ENCODE data around the gene HNRNPM.
A peak's percentile ranks its signal among the peaks of the same experiment; 100 is the strongest.

The HNRNPM gene

GRCh38 chr19:8503510-8503909, 58.7 kb downstream of the HNRNPM start:
- POLR2A ChIA-PET = no interaction called here
- no peak for DNase-seq (ENCODE audit: extremely low spot score)

GRCh38 chr19:8504171-8504570, 59.4 kb downstream of the HNRNPM start:
- POLR2A ChIA-PET = interaction anchor here (2.8 kb wide), 1 partner anchor 10 kb away, joined by 32 read pairs; the partner anchor contains the start of gene ZNF414
- no peak for TF ChIP-seq SP1 (IDR thresholded peaks at IDR 0.05)
- no peak for TF ChIP-seq SUZ12 (IDR thresholded peaks at IDR 0.05)
- no peak for TF ChIP-seq NFRKB (IDR thresholded peaks at IDR 0.05)
- TF ChIP-seq FOXM1 (IDR thresholded peaks at IDR 0.05; ENCODE audit: borderline replicate concordance) = no peak
- no peak for TF ChIP-seq BHLHE40 (IDR thresholded peaks at IDR 0.05; ENCODE audit: borderline replicate concordance)
- TF ChIP-seq FOXK2 (IDR thresholded peaks at IDR 0.05) = no peak
- TF ChIP-seq ARNT (IDR thresholded peaks at IDR 0.05) = no peak
- TF ChIP-seq L3MBTL2 (conservative IDR thresholded peaks at IDR 0.05) = no peak
- no peak for DNase-seq (ENCODE audit: extremely low spot score)
- CTCF ChIA-PET = no interaction called here

More at GRCh38 chr19:8503510-8503909, 58.7 kb downstream of the HNRNPM start:
- TF ChIP-seq NFRKB (IDR thresholded peaks at IDR 0.05) = no peak
- TF ChIP-seq SP1 (IDR thresholded peaks at IDR 0.05) = no peak
- no peak for TF ChIP-seq CTBP1 (IDR thresholded peaks at IDR 0.05; ENCODE audit: borderline replicate concordance)
- TF ChIP-seq BHLHE40 (IDR thresholded peaks at IDR 0.05; ENCODE audit: borderline replicate concordance) = no peak
- no peak for TF ChIP-seq FOXM1 (IDR thresholded peaks at IDR 0.05; ENCODE audit: borderline replicate concordance)
- no peak for TF ChIP-seq TARDBP (IDR thresholded peaks at IDR 0.05)
- no peak for TF ChIP-seq ELF4 (IDR thresholded peaks at IDR 0.05)
- no peak for TF ChIP-seq LEF1 (IDR thresholded peaks at IDR 0.05; ENCODE audit: borderline replicate concordance)
- TF ChIP-seq ZNF384 (IDR thresholded peaks at IDR 0.05) = no peak
- TF ChIP-seq FOXK2 (IDR thresholded peaks at IDR 0.05) = no peak
- TF ChIP-seq L3MBTL2 (conservative IDR thresholded peaks at IDR 0.05) = no peak
- TF ChIP-seq PKNOX1 (IDR thresholded peaks at IDR 0.05) = no peak
- no peak for TF ChIP-seq ARNT (IDR thresholded peaks at IDR 0.05)
- no peak for TF ChIP-seq SUZ12 (IDR thresholded peaks at IDR 0.05)
- no peak for TF ChIP-seq HDGF (IDR thresholded peaks at IDR 0.05; ENCODE audit: borderline replicate concordance)
- TF ChIP-seq FOXA1 (IDR thresholded peaks at IDR 0.05) = no peak
- CTCF ChIA-PET = interaction anchor here (0.6 kb wide), 1 partner anchor 97 kb away, joined by 3 read pairs; no protein-coding TSS in a partner anchor

DNA sequence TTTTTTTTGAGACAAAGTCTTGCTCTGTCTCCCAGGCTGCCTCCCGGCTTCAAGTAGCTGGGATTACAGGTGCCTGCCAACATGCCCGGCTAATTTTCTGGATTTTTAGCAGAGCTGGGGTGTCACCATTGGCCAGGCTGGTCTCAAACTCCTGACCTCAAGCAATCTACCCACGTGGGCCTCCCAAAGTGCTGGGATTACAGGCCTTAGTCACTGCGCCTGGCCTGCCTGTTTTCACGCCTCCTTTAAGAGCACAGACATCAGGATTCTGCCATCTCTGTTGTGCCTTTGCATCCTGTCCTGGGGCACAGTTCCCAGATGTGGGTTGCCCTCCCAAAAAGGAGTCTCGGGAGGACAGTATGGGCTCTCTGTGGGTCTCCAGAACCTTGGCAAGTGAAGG, 60.1 kb downstream of the HNRNPM start:
- TF ChIP-seq HDGF (IDR thresholded peaks at IDR 0.05; ENCODE audit: borderline replicate concordance) = no peak
- TF ChIP-seq TARDBP (IDR thresholded peaks at IDR 0.05) = no peak
- no peak for TF ChIP-seq FOXM1 (IDR thresholded peaks at IDR 0.05; ENCODE audit: borderline replicate concordance)
- TF ChIP-seq NFRKB (IDR thresholded peaks at IDR 0.05) = no peak
- DNase-seq (ENCODE audit: extremely low spot score) = no peak
- CTCF ChIA-PET = interaction anchor here (0.7 to 1.2 kb wide), 3 partner anchors 11 to 92 kb away, joined by 3 to 4 read pairs (median 4); partner anchors contain the start of gene MARCHF2
- POLR2A ChIA-PET = interaction anchor here (0.9 to 2.8 kb wide), 5 partner anchors 9 to 152 kb away, joined by 3 to 32 read pairs (median 3); partner anchors contain the start of gene ZNF414

DNA sequence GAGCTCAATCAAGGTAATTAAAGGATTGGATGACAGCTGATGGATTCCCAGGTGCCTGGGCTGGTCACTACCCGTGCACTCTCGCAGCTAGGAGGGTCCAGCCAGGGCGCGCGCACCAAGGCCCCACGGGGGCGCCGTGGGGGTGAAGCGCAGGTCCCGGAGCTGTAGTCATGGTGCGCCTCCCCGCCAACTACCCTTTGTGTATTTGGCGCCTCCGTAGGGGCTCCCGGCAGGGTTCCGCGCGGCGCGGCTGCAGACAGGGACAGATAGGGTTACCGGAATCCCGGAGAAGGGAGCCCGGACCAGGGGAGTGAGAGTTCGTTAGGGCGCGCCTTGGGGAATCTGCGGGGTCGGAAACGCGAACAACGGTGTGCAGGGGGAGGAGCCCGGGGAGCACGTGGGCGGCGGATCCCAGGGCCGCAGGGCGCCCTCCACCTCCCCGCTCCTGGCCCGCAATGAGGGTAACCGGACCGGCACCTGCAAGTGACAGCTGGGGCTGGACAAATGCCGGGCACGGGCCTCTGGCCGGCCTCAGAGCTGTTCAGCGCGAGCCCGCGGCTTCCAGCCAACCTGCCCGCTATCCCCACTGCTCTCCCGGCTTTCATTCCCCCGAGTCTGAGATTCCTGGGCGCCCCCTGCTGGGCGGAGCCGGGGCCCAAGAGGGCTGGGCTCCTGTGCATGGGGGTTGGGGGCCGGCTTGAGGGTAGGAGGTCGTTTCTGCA, 61.1 kb downstream of the HNRNPM start:
- DNase-seq (ENCODE audit: extremely low spot score) = peak; percentile 80
- TF ChIP-seq L3MBTL2 (conservative IDR thresholded peaks at IDR 0.05) (peak; percentile 84), ELF4 (IDR thresholded peaks at IDR 0.05) (no peak)
- ChIA-PET POLR2A (interaction anchor here (0.6 to 2.8 kb wide), 8 partner anchors 8 to 153 kb away, joined by 3 to 32 read pairs (median 3); partner anchors contain the start of gene ZNF414), CTCF (interaction anchor here (0.6 to 1.3 kb wide), 6 partner anchors 12 to 1002 kb away, joined by 3 to 5 read pairs (median 4); partner anchors contain the start of gene MARCHF2)

DNA sequence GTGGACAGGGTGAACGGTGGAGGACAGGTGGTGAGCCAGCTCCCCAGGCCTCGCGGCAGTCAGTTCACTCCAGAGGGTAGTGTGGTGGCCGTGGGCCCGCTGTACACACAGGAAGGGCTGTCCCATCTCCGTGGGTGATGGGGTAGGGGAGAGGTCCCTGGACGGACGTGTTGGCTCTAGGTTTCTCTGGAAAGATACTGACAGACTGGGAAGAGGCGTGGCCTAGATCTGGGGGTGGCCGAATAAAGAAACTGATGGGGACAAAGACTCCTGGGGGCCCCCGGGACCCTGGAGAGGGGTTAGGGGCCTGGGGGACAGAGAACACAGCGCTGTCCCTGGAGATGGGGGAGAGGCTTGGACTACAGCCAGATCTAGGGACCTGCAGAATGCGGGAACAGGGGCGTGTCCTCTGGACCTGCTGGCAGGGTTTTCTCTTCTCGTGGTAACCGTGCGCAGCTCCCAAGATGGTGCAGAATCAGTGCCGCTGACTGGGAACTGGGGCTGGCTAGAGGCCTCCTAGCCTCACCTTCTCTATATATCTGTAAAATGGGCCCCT, 61.7 kb downstream of the HNRNPM start:
- ChIA-PET POLR2A (interaction anchor here (0.6 to 2.8 kb wide), 6 partner anchors 8 to 153 kb away, joined by 3 to 32 read pairs (median 3); partner anchors contain the start of gene ZNF414), CTCF (interaction anchor here (1.3 kb wide), 1 partner anchor 153 kb away, joined by 4 read pairs; no protein-coding TSS in a partner anchor)
- no peak for DNase-seq (ENCODE audit: extremely low spot score)
- TF ChIP-seq FOXM1 (IDR thresholded peaks at IDR 0.05; ENCODE audit: borderline replicate concordance) (no peak), PKNOX1 (IDR thresholded peaks at IDR 0.05) (no peak), SUZ12 (IDR thresholded peaks at IDR 0.05) (no peak), NFRKB (IDR thresholded peaks at IDR 0.05) (no peak)

- DNase-seq (ENCODE audit: extremely low spot score) = no peak
- ChIA-PET POLR2A (no interaction called here), CTCF (no interaction called here)
- TF ChIP-seq HDGF (IDR thresholded peaks at IDR 0.05; ENCODE audit: borderline replicate concordance) (no peak), ZNF384 (IDR thresholded peaks at IDR 0.05) (no peak), SP1 (IDR thresholded peaks at IDR 0.05) (no peak), ARNT (IDR thresholded peaks at IDR 0.05) (no peak), L3MBTL2 (conservative IDR thresholded peaks at IDR 0.05) (no peak), PKNOX1 (IDR thresholded peaks at IDR 0.05) (no peak), LEF1 (IDR thresholded peaks at IDR 0.05; ENCODE audit: borderline replicate concordance) (no peak), SUZ12 (IDR thresholded peaks at IDR 0.05) (no peak), FOXA1 (IDR thresholded peaks at IDR 0.05) (no peak), CTBP1 (IDR thresholded peaks at IDR 0.05; ENCODE audit: borderline replicate concordance) (no peak), ELF4 (IDR thresholded peaks at IDR 0.05) (no peak)
These were observed 65.9 kb downstream of the HNRNPM start for GRCh38 chr19:8510589-8511115.

All from HEK293T (cell line).